A549 (cell line): ENCODE data around the gene EDA. TPM values are rescaled to one million over a fixed set of nuclear protein-coding genes. Genes with fewer than 3 reads are reported as not detected.

ENCODE experiments used
- ATAC-seq, 2 experiments: fragments of 200-7000 bp in 1 of 2; fragments of >200 bp in 1 of 2; cut with Nextera tagmentation in 1 of 2; cut with Tn5 transposase in 1 of 2; 3 replicates each; pipeline versions ENCODE4 v1.8.0 to v1.9.1; 2018 to 2020; ENCODE audit warnings: mild to moderate bottlenecking in 1 of 2, moderate library complexity in 1 of 2
- CTCF ChIA-PET: fragments of 300-600 bp; sonication (Branson Sonifier 250); formaldehyde crosslinking; extraction: SDS; loops from one replicate; lab custom pipeline; 2021; ENCODE audit warnings: antibody characterized with exemption, inconsistent platforms; lab: Yijun Ruan, JAX
- POLR2A ChIA-PET: fragments of 350-600 bp; formaldehyde crosslinking; extraction: SDS; loops from one replicate; lab custom pipeline; 2021; ENCODE audit warnings: antibody characterized with exemption, inconsistent platforms; lab: Yijun Ruan, JAX
- DNase-seq, 2 experiments: peaks; one replicate each; pipeline versions ENCODE4 v3.0.0 to v3.0.0-alpha.2; 2011 to 2016; ENCODE audit warnings: low read depth in 1 of 2, low spot score in 1 of 2
- FAIRE-seq: peaks from 2 replicates; lab custom pipeline; 2011; peaks lifted over from hg19 to GRCh38; lab: Jason Lieb, UNC
- H3K27ac ChIP-seq, 2 experiments: fragments of >200 bp; sonication (Bioruptor Twin); formaldehyde crosslinking; 3 replicates each; pipeline ENCODE4 v1.5.1; 2016 to 2017
- H3K4me1 ChIP-seq: fragments of >200 bp; sonication (Bioruptor Twin); formaldehyde crosslinking; 3 replicates; pipeline ENCODE4 v1.6.1; 2016
- H3K4me2 ChIP-seq: fragments of >200 bp; sonication (Bioruptor Twin); formaldehyde crosslinking; 3 replicates; pipeline ENCODE4 v1.6.1; 2016
- H3K4me3 ChIP-seq: fragments of >200 bp; sonication (Bioruptor Twin); formaldehyde crosslinking; 3 replicates; pipeline ENCODE4 v1.5.1; 2016
- H3K9me3 ChIP-seq: fragments of >200 bp; sonication (Bioruptor Twin); formaldehyde crosslinking; 3 replicates; pipeline ENCODE4 v1.6.1; 2016
- ATOH8 ChIP-seq: fragments of 250-450 bp; sonication (Bioruptor Pico); IDR thresholded peaks from 2 replicates; pipeline ENCODE4 v1.5.0; 2020; ENCODE audit warnings: low read depth, mild to moderate bottlenecking, moderate library complexity
- BCL3 ChIP-seq: fragments of >200 bp; sonication (Bioruptor Twin); formaldehyde crosslinking; IDR thresholded peaks from 3 replicates; pipeline ENCODE4 v1.6.1; 2016
- CHD2 ChIP-seq: fragments of 150-350 bp; IDR thresholded peaks from 2 replicates; pipeline ENCODE4 v1.6.1; 2014; ENCODE audit warnings: low read length; ENCODE audit not compliant: partially characterized antibody
- CHD4 ChIP-seq: fragments of 200-600 bp; sonication (generic); IDR thresholded peaks from 2 replicates; pipeline ENCODE4 v1.6.1; 2016; ENCODE audit warnings: antibody characterized with exemption, mild to moderate bottlenecking, borderline replicate concordance
- EHMT2 ChIP-seq: fragments of 200-600 bp; sonication (generic); IDR thresholded peaks from 2 replicates; pipeline ENCODE4 v1.6.1; 2016; ENCODE audit warnings: antibody characterized with exemption, low read depth, mild to moderate bottlenecking, moderate library complexity
- ELK1 ChIP-seq: fragments of 150-350 bp; IDR thresholded peaks from 2 replicates; pipeline ENCODE4 v1.6.1; 2014; ENCODE audit warnings: low read depth, mild to moderate bottlenecking, low read length
- ESRRA ChIP-seq: fragments of 150-350 bp; IDR thresholded peaks from 2 replicates; pipeline ENCODE4 v1.6.1; 2014; ENCODE audit warnings: mild to moderate bottlenecking, low read length, borderline replicate concordance
- FOSB ChIP-seq: fragments of 250-450 bp; sonication (Bioruptor Pico); IDR thresholded peaks from 2 replicates; pipeline ENCODE4 v1.5.0; 2020; ENCODE audit warnings: mild to moderate bottlenecking, moderate library complexity
- FOSL2 ChIP-seq, 2 experiments: fragments of 450-650 bp in 1 of 2; fragments of >200 bp in 1 of 2; sonication (Bioruptor Twin) in 1 of 2; formaldehyde crosslinking; IDR thresholded peaks; 2 replicates each; pipeline versions ENCODE4 v1.5.0 to v1.6.1; 2016 to 2020; ENCODE audit warnings: mild to moderate bottlenecking in 1 of 2, moderate library complexity in 1 of 2
- HES2 ChIP-seq: fragments of >200 bp; sonication (Bioruptor Twin); formaldehyde crosslinking; IDR thresholded peaks from 2 replicates; pipeline ENCODE4 v1.6.1; 2016
- JUN ChIP-seq, 2 experiments: fragments of >200 bp; sonication (Bioruptor Twin); formaldehyde crosslinking; IDR thresholded peaks; 2 replicates in 1 of 2; 3 replicates in 1 of 2; pipeline ENCODE4 v1.6.1; 2016 to 2017
- JUNB ChIP-seq: fragments of >200 bp; sonication (Bioruptor Twin); formaldehyde crosslinking; IDR thresholded peaks from 2 replicates; pipeline ENCODE4 v1.6.1; 2016
- MAZ ChIP-seq: fragments of 150-350 bp; IDR thresholded peaks from 2 replicates; pipeline ENCODE4 v1.6.1; 2014; ENCODE audit warnings: antibody characterized with exemption, low read depth, low read length, borderline replicate concordance
- MYC ChIP-seq: IDR thresholded peaks from 2 replicates; pipeline ENCODE4 v1.6.1; 2012; ENCODE audit warnings: mild to moderate bottlenecking, inconsistent platforms, low read length, improper control_type of control experiment, borderline replicate concordance
- NFE2L2 ChIP-seq: fragments of 150-350 bp; conservative IDR thresholded peaks from 2 replicates; pipeline ENCODE4 v1.6.1; 2014; ENCODE audit warnings: low read length
- NR3C1 ChIP-seq: fragments of >200 bp; sonication (Bioruptor Twin); formaldehyde crosslinking; IDR thresholded peaks from 3 replicates; pipeline ENCODE4 v1.6.1; 2017
- PBX3 ChIP-seq: IDR thresholded peaks from 2 replicates; pipeline ENCODE4 v1.6.1; 2012
- POLR2A ChIP-seq: IDR thresholded peaks from 2 replicates; pipeline ENCODE4 v1.6.1; 2012; ENCODE audit warnings: mild to moderate bottlenecking, low read length
- RAD21 ChIP-seq, 2 experiments: fragments of >200 bp in 1 of 2; sonication (Bioruptor Twin) in 1 of 2; formaldehyde crosslinking in 1 of 2; IDR thresholded peaks in 1 of 2; conservative IDR thresholded peaks in 1 of 2; 2 replicates in 1 of 2; 3 replicates in 1 of 2; pipeline ENCODE4 v1.6.1; 2012 to 2018; ENCODE audit warnings: inconsistent platforms in 1 of 2
- RARB ChIP-seq: fragments of 250-450 bp; sonication (Bioruptor Pico); IDR thresholded peaks from 2 replicates; pipeline ENCODE4 v1.8.0; 2021; ENCODE audit warnings: mild to moderate bottlenecking, moderate library complexity
- RNF2 ChIP-seq: fragments of 200-600 bp; sonication (generic); IDR thresholded peaks from 2 replicates; pipeline ENCODE4 v1.6.1; 2016; ENCODE audit warnings: low read depth, mild to moderate bottlenecking, antibody characterized with exemption, moderate library complexity, borderline replicate concordance
- SREBF2 ChIP-seq: fragments of 450-650 bp; IDR thresholded peaks from 2 replicates; pipeline ENCODE4 v1.6.1; 2014; ENCODE audit warnings: mild to moderate bottlenecking, moderate library complexity
- TP53 ChIP-seq: fragments of 250-450 bp; sonication (Bioruptor Pico); IDR thresholded peaks from 2 replicates; pipeline ENCODE4 v1.5.0; 2021; ENCODE audit warnings: mild to moderate bottlenecking, moderate library complexity
- ZFP36 ChIP-seq: fragments of 450-650 bp; IDR thresholded peaks from 2 replicates; pipeline ENCODE4 v1.6.1; 2014; ENCODE audit warnings: borderline replicate concordance; ENCODE audit not compliant: partially characterized antibody
- ZNF302 ChIP-seq: fragments of 250-450 bp; sonication (Bioruptor Pico); IDR thresholded peaks from 2 replicates; pipeline ENCODE4 v1.9.0; 2021; ENCODE audit warnings: inconsistent platforms, mild to moderate bottlenecking, moderate library complexity
- ZSCAN20 ChIP-seq: fragments of 250-450 bp; sonication (Bioruptor Pico); IDR thresholded peaks from 2 replicates; pipeline ENCODE4 v1.8.0; 2022; ENCODE audit warnings: mild to moderate bottlenecking, moderate library complexity
- WGBS: methylation state at CpG from one replicate; pipeline ENCODE4 v1.1.6; 2017; ENCODE audit errors: missing lambda C conversion rate; 5-methylcytosine and 5-hydroxymethylcytosine counted together
- polyA plus RNA-seq, 4 experiments: library from polyadenylated mRNA; depleted of rRNA in 3 of 4; stranded (reverse); fragments of >200 nt; fragmentation: RNase III in 1 of 4; extraction: RNeasy Plus Mini Kit Qiagen cat#74134 plus additional on column Dnase treatment in 1 of 4; gene quantifications; 2 replicates in 3 of 4; 3 replicates in 1 of 4; pipeline ENCODE4 v1.2.3, GENCODE V29; 2011 to 2017

The EDA gene
- polyA plus RNA-seq, 2 of the 4 experiments (the other 2 are of a cell fraction), result 0.25 to 0.26 TPM

- peaks cover 7% of the 10 kb centered on the region; the same call in 1 of the 3 replicates for H3K4me1 ChIP-seq
- TF ChIP-seq RAD21 (conservative IDR thresholded peaks at IDR 0.05 in 1 of 2, IDR thresholded peaks at IDR 0.05 in 1 of 2), result no peak
- TF ChIP-seq BCL3, result no peak
- TF ChIP-seq CHD4, result no peak
- TF ChIP-seq PBX3, result no peak
- TF ChIP-seq ELK1, result no peak
- no peak for TF ChIP-seq MYC
- TF ChIP-seq RARB (CRISPR knock-in tag), result no peak
- no peak for TF ChIP-seq CHD2
- no peak for TF ChIP-seq MAZ
- TF ChIP-seq JUNB, result no peak
- no peak for TF ChIP-seq RNF2
- TF ChIP-seq ATOH8, result no peak
- TF ChIP-seq ZSCAN20 (CRISPR knock-in tag), result no peak
- no peak for TF ChIP-seq POLR2A
- TF ChIP-seq NR3C1, result no peak
- TF ChIP-seq ESRRA, result no peak
- TF ChIP-seq FOSL2 (IDR thresholded peaks at IDR 0.05), result no peak
- no peak for TF ChIP-seq FOSL2 (CRISPR knock-in tag; IDR thresholded peaks at IDR 0.05)
- H3K4me2 ChIP-seq, result no peak overlapping the region
- WGBS, result 22% methylated on average over 3 of the region's 3 CpGs
- FAIRE-seq, result no peak
- H3K27ac ChIP-seq, result no peak overlapping the region
- H3K4me3 ChIP-seq, result no peak overlapping the region
- no peak for ATAC-seq
- no peaks in the 10 kb centered on the region for H3K9me3 ChIP-seq
- CTCF ChIA-PET, result no interaction called here
- POLR2A ChIA-PET, result no interaction called here
- no peak for DNase-seq
These were observed 433.5 kb downstream of the EDA start for GRCh38 chrX:70049406-70049805.

GRCh38 chrX:70049925-70050324 lies 434.0 kb downstream of the EDA start, which contains the start of gene AWAT2:
Gene AWAT2 (minus strand): TSS chrX:70049938. CDS start chrX:70049932, 6 bp downstream.
- FAIRE-seq (peak; percentile 61), ATAC-seq (no peak), DNase-seq (no peak)
- 44% methylated on average over 4 of the region's 4 CpGs for WGBS
- Histone ChIP-seq H3K27ac (no peak within 1 kb of the TSS), H3K4me3 (no peak within 1 kb of the TSS), H3K4me2 (no peak within 1 kb of the TSS), H3K4me1 (peaks cover 7% of the 10 kb centered on the region; the same call in 1 of the 3 replicates), H3K9me3 (no peaks in the 10 kb centered on the region)
- ChIA-PET CTCF (no interaction called here), POLR2A (no interaction called here)
- TF ChIP-seq ZFP36 (no peak), ESRRA (no peak), NFE2L2 (no peak), FOSB (CRISPR knock-in tag) (no peak), JUN (IDR thresholded peaks at IDR 0.05) (no peak), HES2 (no peak), SREBF2 (no peak), TP53 (no peak), ZNF302 (no peak), PBX3 (no peak), EHMT2 (no peak)
